ENCODE results near the gene CTSS.
"Not testable (repeated sequence)": the region's sequence is repeated elsewhere in the genome, so short reads cannot be mapped to it uniquely, and the experiment has no call there.

The CTSS gene

GRCh38 chr1:150772326-150772725 lies 6.7 kb upstream of the CTSS start:
- DNase-seq = no peak

GRCh38 chr1:150767704-150768103 lies 2.1 kb upstream of the CTSS start:
- DNase-seq = not testable (repeated sequence)

GRCh38 chr1:150765977-150766301 lies 361 bp upstream of the CTSS start:
- not testable (repeated sequence) for DNase-seq

- DNase-seq = peak; percentile 93
Measured at GRCh38 chr1:150764617-150765101, 919 bp downstream of the CTSS start.

GRCh38 chr1:150763018-150763417 lies 2.6 kb downstream of the CTSS start:
- DNase-seq = no peak

- DNase-seq = no peak
Measured at GRCh38 chr1:150762552-150762951, 3.0 kb downstream of the CTSS start.

GRCh38 chr1:150761801-150762200 lies 3.8 kb downstream of the CTSS start:
- peak; percentile 93 for DNase-seq

GRCh38 chr1:150760013-150760412 lies 5.6 kb downstream of the CTSS start:
- DNase-seq = peak; percentile 79

- DNase-seq = no peak
Measured at GRCh38 chr1:150753416-150753815, 12.2 kb downstream of the CTSS start.

GRCh38 chr1:150751443-150751842 lies 14.1 kb downstream of the CTSS start:
- no peak for DNase-seq

- DNase-seq = no peak
Measured at GRCh38 chr1:150749720-150750311, 15.8 kb downstream of the CTSS start.

- DNase-seq = no peak
Measured at GRCh38 chr1:150748878-150749719, 16.5 kb downstream of the CTSS start.

GRCh38 chr1:150730130-150730721 lies 35.4 kb downstream of the CTSS start:
- DNase-seq = no peak

- no peak for DNase-seq
Measured at GRCh38 chr1:150724336-150724735, 41.2 kb downstream of the CTSS start.

- DNase-seq = no peak
Measured at GRCh38 chr1:150720703-150721102, 44.9 kb downstream of the CTSS start, which contains the start of gene HORMAD1. TSS of gene HORMAD1 (minus strand) at chr1:150720895. CDS start at chr1:150719505, 1,390 bp downstream.

GRCh38 chr1:150720098-150720497 lies 45.5 kb downstream of the CTSS start:
- no peak for DNase-seq

GRCh38 chr1:150718225-150718891 lies 47.2 kb downstream of the CTSS start:
- DNase-seq = no peak

- DNase-seq = not testable (repeated sequence)
Measured at GRCh38 chr1:150709031-150709430, 56.5 kb downstream of the CTSS start.

GRCh38 chr1:150708595-150708994 lies 57.0 kb downstream of the CTSS start:
- no peak for DNase-seq

- DNase-seq = no peak
Measured at GRCh38 chr1:150706091-150706490, 59.5 kb downstream of the CTSS start.

- no peak for DNase-seq
Measured at GRCh38 chr1:150703427-150703826, 62.2 kb downstream of the CTSS start.

- DNase-seq = peak; percentile 66
Measured at GRCh38 chr1:150696995-150697927, 68.3 kb downstream of the CTSS start, which contains the start of gene GOLPH3L. TSS of gene GOLPH3L (minus strand) at chr1:150697154. CDS start at chr1:150694838, 2,316 bp downstream.
